HG03039 (cell line): ENCODE data around the gene FARP1.

Experiments used
- ATAC-seq: cut with Tn5 transposase; IDR thresholded peaks from one replicate; pipeline ENCODE4 v1.9.1; 2021; ENCODE audit warnings: mild to moderate bottlenecking, moderate library complexity; ENCODE audit not compliant: unreplicated experiment

FARP1 gene

DNA sequence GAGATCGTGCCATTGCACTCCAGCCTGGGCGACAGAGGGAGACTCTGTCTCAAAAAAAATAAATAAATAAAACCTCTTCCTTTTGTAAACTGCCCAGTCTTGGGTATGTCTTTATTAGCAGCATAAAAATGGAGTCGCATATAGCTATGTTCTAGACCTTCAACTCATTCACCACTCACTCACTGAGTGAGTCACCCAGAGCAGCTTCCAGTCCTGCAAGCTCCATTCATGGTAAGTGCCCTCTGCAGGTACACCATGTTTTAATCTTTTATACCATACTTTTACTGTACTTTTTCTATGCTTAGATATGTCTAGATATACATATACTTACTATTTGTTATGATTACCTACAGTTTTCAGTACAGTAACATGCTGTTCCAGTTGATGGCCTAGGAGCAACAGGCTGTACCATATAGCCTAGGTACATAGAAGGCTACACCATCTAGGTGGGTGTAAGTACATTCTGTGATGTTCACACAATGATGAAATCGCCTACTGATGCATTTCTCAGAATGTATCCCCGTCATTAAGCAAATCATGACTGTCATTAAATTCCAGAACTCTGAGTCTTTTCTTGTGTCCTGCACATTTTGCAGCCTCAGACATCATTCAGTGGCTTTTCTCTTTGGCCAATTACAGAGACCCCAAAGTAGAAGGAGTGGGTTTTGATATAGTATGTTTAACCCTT is 13.7 kb upstream of the FARP1 start:
- no peak for ATAC-seq

DNA sequence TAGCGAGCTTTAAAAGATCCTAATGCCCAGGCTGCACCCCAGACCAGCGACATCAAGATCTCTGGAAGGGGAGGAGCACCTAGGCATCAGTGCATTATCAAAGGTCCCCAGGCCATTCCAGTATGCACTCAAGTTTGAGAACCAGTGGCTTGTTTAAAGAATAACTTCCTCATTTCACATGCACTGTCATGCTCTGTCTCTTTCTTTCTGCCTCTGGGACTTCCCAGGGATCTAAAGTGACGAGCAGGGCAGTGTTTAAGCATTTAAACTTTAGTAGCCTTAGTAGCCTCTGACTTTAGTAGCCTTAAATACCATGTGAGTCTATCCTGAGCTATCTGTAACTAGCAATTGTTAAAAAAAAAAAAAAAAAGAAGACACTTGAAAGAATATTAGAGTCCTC is 8.9 kb upstream of the FARP1 start:
- ATAC-seq, result no peak

DNA sequence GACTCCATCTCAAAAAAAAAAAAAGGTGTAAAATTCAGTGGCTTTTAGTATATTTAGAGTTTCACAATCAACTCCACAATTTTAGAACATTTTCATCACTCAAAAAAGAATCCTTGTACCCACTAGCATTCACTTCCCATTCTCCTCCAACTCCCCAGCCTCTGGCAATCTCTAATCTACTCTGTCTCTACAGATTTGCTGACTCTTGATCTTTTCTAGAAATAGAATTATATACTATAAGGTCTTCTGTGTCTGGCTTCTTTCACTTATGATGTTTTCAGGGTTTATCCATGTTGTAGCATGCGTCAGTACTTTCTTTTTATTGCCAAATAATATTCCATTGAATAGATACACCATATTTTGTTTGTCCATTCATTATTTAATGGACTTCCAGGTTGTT is 8.0 kb upstream of the FARP1 start:
- no peak for ATAC-seq

GRCh38 chr13:98141091-98141490 is 1.8 kb upstream of the FARP1 start:
- no peak for ATAC-seq

DNA sequence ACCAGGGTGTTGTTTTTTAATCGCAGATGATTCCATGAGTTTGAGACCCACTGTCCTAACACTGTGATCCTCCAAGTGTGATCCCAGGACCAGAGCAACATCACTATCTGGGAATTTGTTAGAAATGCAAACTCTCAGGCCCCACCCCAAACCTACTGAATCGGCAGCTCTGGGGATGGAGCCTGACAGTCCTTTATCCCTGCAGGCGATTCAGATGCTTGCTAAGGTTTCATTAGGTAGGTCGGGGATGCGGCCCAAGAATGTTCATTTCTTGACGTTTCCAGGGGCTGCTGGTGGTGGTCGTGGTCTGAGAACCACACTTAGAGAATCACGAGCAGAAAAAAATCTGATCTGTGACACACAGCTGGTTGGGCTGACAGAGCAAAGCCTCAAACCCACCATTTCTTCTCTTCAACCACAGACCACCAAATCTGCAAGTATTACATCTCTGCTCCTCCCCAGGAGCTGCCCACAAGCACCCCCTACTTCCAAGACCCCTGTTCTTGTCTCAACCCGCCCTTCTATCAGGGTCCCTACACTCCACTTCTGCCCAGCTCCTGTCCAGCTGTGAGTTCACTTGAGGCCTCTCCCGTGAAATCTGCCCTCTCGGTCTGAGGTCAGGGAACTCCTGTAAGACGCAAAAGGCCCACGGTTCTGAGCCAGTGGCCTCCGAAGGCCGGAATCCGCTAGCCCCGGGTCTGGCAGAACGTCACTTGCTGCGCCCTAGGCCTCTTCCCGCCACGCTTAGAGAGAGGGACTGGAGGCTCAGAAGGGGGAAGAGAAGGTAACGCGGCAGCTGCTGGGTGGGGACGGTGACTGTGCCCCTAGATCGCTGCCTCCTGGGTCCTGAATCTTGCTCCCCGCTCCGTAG is 1.1 kb upstream of the FARP1 start:
- no peak for ATAC-seq

GRCh38 chr13:98143157-98143553 is 261 bp downstream of the FARP1 start:
- ATAC-seq, result peak; percentile 21

- no peak for ATAC-seq
Measured at GRCh38 chr13:98143601-98144026, 720 bp downstream of the FARP1 start.

DNA sequence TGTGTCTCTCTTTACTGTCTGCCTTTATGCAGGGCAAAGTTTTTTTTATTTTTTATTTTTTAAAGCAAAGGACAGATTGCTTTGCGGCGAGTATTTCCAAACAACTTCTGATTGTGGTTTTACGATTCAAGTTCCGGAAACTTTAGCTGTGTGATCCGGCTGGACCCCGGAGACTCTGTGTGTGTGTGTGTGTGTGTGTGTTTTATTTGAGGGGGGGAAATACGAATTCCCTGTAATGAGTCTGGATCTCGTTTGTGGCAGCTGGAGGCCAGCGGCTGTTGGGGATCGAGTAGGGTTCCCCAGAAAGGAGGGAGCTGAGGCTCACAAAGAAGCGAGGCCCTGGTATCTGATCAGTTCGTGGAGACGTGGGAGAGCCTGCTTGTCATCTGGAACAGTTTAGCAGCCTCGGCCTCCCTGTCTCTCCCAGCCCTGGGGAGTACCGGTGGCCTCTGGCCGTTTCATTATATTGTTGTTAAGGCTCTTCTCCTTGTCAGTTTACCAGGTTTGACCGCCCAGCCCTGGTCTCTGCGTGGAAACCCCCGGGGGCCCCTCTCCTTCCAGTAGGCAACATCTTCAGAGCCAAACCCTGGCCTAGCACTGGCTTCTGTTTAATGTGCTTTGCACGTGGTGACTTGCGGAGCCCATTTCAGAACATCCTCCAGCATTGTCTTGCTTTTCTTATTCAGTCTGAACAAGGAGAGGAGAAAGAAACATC is 1.3 kb downstream of the FARP1 start:
- ATAC-seq, result no peak

DNA sequence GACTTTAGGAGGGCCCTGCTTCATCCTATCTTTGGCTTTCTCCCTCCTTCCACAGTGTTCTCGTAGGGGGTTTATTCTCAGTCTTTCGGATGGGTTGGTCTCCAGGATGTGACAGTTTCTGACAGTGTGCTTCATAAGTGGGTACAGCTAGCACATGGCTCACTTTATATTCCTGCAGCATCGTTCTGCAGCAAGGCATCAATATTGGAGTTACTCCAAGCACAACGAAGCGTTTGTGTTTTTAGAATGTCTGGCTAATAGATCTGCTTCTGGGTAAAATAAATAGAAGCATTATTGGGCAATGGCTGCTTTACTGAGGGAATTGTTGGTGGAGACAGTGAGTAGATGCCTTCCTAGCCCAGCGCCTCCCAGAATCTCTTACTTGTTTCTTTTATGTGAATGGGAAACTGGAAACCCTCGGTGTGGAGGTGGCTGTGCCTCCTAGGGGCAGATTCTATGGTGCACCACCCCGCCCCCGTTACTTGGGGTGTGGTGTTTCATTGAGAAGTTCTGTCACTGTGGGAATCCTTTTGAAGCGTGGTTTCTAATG is 2.0 kb downstream of the FARP1 start:
- ATAC-seq, result no peak

- no peak for ATAC-seq
Measured at GRCh38 chr13:98147521-98147920, 4.6 kb downstream of the FARP1 start.

DNA sequence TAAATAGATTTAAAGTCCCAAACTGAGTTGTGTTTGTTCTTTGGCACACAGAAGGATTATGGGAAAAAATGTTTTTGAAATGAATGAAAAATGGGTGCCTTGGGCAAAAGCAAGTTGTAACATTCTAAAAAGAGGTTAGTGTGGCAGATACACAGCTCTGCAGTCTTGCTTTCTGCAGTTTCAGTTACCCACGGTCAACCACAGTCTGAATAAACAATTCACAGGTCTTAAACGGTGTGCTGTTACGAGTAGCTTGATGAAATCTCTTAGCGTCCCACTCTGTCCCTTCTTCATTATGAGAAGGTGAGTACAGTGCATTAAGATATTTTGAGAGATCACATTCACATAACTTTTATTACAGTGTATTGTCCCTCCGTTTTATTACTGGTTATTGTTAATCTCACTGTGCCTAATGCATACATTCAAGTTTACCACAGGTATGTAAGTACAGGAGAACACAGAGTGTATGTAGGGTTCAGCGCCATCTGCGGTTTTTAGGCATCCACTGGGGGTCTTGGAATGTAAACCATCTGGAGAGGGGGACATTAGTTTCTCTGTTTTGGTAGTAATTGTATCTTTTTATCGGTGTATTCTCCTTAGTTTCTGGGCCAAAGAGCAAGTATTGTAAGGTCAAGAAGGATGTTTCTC is 8.1 kb downstream of the FARP1 start:
- ATAC-seq, result no peak

DNA sequence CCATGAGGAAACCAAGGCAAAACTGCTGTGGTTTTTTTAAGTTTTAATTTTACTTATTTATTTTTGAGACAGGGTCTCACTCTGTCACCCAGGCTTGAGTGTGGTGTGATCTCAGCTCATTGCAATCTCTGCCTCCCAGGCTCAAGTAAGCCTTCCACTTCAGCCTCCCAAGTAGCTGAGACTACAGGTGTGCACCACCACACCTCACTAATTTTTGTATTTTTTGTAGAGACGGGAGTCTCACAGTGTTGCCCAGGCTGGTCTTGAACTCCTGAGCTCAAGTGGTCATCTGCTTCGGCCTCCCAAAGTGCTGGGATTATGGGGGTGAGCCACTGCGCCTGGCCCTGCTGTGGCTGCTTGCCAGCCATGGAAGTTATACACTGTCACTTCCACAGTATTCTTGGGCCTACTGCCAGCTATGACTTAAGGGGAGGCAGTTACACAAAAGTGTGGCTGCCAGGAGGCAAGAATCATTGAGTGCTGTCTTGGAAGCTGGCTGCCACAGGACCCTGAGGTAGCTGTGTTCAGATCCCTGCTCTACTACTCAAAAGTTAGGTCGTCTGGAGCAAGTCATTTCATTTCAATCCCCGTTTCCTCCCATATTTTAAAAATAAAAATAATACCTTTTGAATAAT is 12.7 kb downstream of the FARP1 start:
- no peak for ATAC-seq

DNA sequence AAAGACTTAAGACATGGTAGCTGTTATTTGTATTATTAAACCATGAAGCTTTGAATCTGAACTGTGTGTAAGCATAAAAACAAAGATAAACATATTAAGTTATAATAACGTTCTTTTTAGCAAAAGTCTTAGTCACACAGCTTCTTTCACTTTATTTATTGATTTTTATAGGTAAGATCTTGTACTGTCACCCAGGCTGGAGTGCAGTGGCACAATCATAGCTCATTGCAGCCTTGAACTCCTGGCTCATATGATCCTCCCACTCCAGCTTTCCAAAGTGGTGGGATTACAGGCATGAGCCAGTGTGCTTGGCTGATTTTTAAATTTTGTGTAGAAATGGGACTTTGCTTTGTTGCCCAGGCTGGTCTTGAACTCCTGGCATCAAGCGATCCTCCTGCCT is 13.4 kb downstream of the FARP1 start:
- ATAC-seq, result no peak

- no peak for ATAC-seq
Measured at GRCh38 chr13:98157188-98157587, 14.3 kb downstream of the FARP1 start.

GRCh38 chr13:98157609-98158008 is 14.7 kb downstream of the FARP1 start:
- no peak for ATAC-seq

- ATAC-seq, result no peak
Measured at GRCh38 chr13:98158172-98158899, 15.4 kb downstream of the FARP1 start.

DNA sequence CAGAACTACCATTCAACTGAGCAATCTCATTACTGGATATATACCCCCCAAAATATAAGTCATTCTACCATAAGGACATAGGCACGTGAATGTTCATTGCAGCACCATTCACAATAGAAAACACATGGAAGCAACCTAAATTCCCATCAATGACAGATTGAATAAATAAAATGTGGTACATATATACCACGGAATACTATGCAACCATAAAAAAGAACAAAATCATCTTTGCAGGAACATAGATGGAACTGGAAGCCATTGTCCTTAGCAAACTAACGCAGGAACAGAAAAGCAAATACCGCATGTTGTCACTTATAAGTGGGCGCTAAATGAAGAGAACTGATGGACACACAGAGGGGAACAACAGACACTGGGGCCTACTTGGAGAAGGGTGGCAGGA is 20.0 kb downstream of the FARP1 start:
- no peak for ATAC-seq

DNA sequence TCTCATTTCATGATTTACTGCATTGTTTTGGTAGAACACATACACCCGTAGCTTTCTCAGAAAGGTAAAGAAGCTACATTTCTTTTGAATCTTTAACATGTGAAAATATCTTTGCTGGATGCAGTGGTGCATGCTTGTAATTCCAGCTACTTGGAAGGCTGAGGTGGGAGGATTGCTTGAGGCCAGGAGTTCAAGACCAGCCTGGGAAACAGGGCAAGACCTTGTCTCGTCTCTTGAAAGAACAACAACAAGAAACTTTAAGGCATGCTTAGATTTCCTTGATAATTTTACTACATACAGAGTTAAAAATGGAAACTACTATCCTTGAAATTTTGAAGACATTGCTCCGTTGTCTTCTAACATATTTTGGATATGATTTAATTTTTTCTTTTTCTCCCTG is 26.4 kb downstream of the FARP1 start:
- no peak for ATAC-seq

GRCh38 chr13:98171900-98172589 is 29.2 kb downstream of the FARP1 start:
- no peak for ATAC-seq
